H9 (cell line): ENCODE data around the gene KCNE1. TPM values are rescaled to one million over a fixed set of nuclear protein-coding genes. Genes with fewer than 3 reads are reported as not detected.
"Not testable (repeated sequence)": the region's sequence is repeated elsewhere in the genome, so short reads cannot be mapped to it uniquely, and the experiment has no call there.

Experiments used
- DNase-seq: peaks from one replicate; pipeline ENCODE4 v3.0.0-alpha.2; 2017
- H2AFZ ChIP-seq: one replicate; pipeline ENCODE4 v1.6.1; 2013; ENCODE audit warnings: mild to moderate bottlenecking, low read length, control low read depth, moderate library complexity
- H2AK5ac ChIP-seq: 2 replicates; pipeline ENCODE4 v1.6.1; 2013; ENCODE audit warnings: low read length, control low read depth, mixed read lengths; ENCODE audit not compliant: insufficient read length
- H2BK120ac ChIP-seq: one replicate; pipeline ENCODE4 v1.6.1; 2013; ENCODE audit warnings: low read depth, mild to moderate bottlenecking, low read length, control low read depth, inconsistent platforms; ENCODE audit not compliant: poor library complexity, severe bottlenecking
- H2BK12ac ChIP-seq: 2 replicates; pipeline ENCODE4 v1.6.1; 2013; ENCODE audit warnings: low read length, control low read depth, mixed read lengths, low read depth; ENCODE audit not compliant: insufficient read length
- H2BK15ac ChIP-seq: 2 replicates; pipeline ENCODE4 v1.6.1; 2013; ENCODE audit warnings: low read depth, low read length, control low read depth
- H2BK20ac ChIP-seq: one replicate; pipeline ENCODE4 v1.6.1; 2013; ENCODE audit warnings: low read depth, mild to moderate bottlenecking, low read length, control low read depth, inconsistent platforms; ENCODE audit not compliant: poor library complexity, severe bottlenecking
- H2BK5ac ChIP-seq: 2 replicates; pipeline ENCODE4 v1.6.1; 2013; ENCODE audit warnings: low read length, control low read depth, mixed read lengths; ENCODE audit not compliant: insufficient read length
- H3K14ac ChIP-seq: 2 replicates; pipeline ENCODE4 v1.6.1; 2013; ENCODE audit warnings: low read length, control low read depth; ENCODE audit not compliant: insufficient read depth
- H3K18ac ChIP-seq: 2 replicates; pipeline ENCODE4 v1.6.1; 2013; ENCODE audit warnings: low read depth, mild to moderate bottlenecking, mixed read lengths, low read length, control low read depth; ENCODE audit not compliant: insufficient read length
- H3K23ac ChIP-seq: 2 replicates; pipeline ENCODE4 v1.6.1; 2013; ENCODE audit warnings: low read length, control low read depth, mixed read lengths, low read depth; ENCODE audit not compliant: insufficient read length
- H3K23me2 ChIP-seq: 2 replicates; pipeline ENCODE4 v1.6.1; 2013; ENCODE audit warnings: low read depth, mild to moderate bottlenecking, mixed read lengths, low read length, control low read depth; ENCODE audit not compliant: insufficient read length, poor library complexity, severe bottlenecking
- H3K27ac ChIP-seq: 2 replicates; pipeline ENCODE4 v1.5.1; 2013; ENCODE audit warnings: low read length, control low read depth, mixed read lengths, low read depth; ENCODE audit not compliant: insufficient read length
- H3K27me3 ChIP-seq: 2 replicates; pipeline ENCODE4 v1.6.1; 2013; ENCODE audit warnings: low read length, control low read depth, inconsistent platforms; ENCODE audit not compliant: insufficient read depth
- H3K4ac ChIP-seq: 2 replicates; pipeline ENCODE4 v1.6.1; 2013; ENCODE audit warnings: low read depth, mild to moderate bottlenecking, control low read depth, inconsistent platforms, low read length, moderate library complexity
- H3K4me1 ChIP-seq: 2 replicates; pipeline ENCODE4 v1.6.1; 2013; ENCODE audit warnings: low read length, control low read depth, inconsistent platforms; ENCODE audit not compliant: insufficient read depth
- H3K4me2 ChIP-seq: 2 replicates; pipeline ENCODE4 v1.6.1; 2013; ENCODE audit warnings: low read length, control low read depth, mixed read lengths; ENCODE audit not compliant: insufficient read length, insufficient read depth
- H3K56ac ChIP-seq: 2 replicates; pipeline ENCODE4 v1.6.1; 2013; ENCODE audit warnings: low read depth, mild to moderate bottlenecking, mixed read lengths, low read length, control low read depth; ENCODE audit not compliant: insufficient read length
- H3K79me1 ChIP-seq: 2 replicates; pipeline ENCODE4 v1.6.1; 2013; ENCODE audit warnings: low read depth, mild to moderate bottlenecking, moderate library complexity, low read length, control low read depth, inconsistent platforms; ENCODE audit not compliant: insufficient read depth, poor library complexity, severe bottlenecking
- H3K79me2 ChIP-seq: 2 replicates; pipeline ENCODE4 v1.6.1; 2013; ENCODE audit warnings: low read length, control low read depth, inconsistent platforms; ENCODE audit not compliant: insufficient read depth
- H3K9ac ChIP-seq: 2 replicates; pipeline ENCODE4 v1.6.1; 2013; ENCODE audit warnings: low read length, control low read depth, mixed read lengths; ENCODE audit not compliant: insufficient read length; ENCODE audit errors: extremely low read depth
- H3K9me3 ChIP-seq: one replicate; pipeline ENCODE4 v1.6.1; 2013; ENCODE audit warnings: low read depth, low read length, inconsistent platforms; ENCODE audit not compliant: control insufficient read depth
- H3T11ph ChIP-seq: one replicate; pipeline ENCODE4 v1.6.1; 2013; ENCODE audit warnings: mild to moderate bottlenecking, low read length, control low read depth, inconsistent platforms
- H4K20me1 ChIP-seq: one replicate; pipeline ENCODE4 v1.6.1; 2013; ENCODE audit not compliant: control insufficient read depth, insufficient read length, insufficient read depth
- H4K5ac ChIP-seq: 2 replicates; pipeline ENCODE4 v1.6.1; 2013; ENCODE audit warnings: low read depth, mild to moderate bottlenecking, mixed read lengths, low read length, control low read depth; ENCODE audit not compliant: insufficient read length
- H4K8ac ChIP-seq: replicated peaks from 2 replicates; pipeline ENCODE4 v1.6.1; 2013; ENCODE audit warnings: low read length, control low read depth, mixed read lengths, low read depth; ENCODE audit not compliant: insufficient read length
- H4K91ac ChIP-seq: 2 replicates; pipeline ENCODE4 v1.6.1; 2013; ENCODE audit warnings: low read depth, mild to moderate bottlenecking, moderate library complexity, mixed read lengths, low read length, control low read depth; ENCODE audit not compliant: insufficient read length
- H3K27ac Mint-ChIP-seq, 3 experiments: 2 replicates in 2 of 3; 3 replicates in 1 of 3; pipeline ENCODE4 v1.8.0; 2020 to 2021; ENCODE audit warnings: mixed read lengths in 3 of 3, mild to moderate bottlenecking in 1 of 3, moderate library complexity in 1 of 3
- H3K27me3 Mint-ChIP-seq: 2 replicates; pipeline ENCODE4 v1.8.0; 2021; ENCODE audit warnings: low read depth, mild to moderate bottlenecking, moderate library complexity, mixed read lengths
- H3K36me3 Mint-ChIP-seq, 3 experiments: 2 replicates in 2 of 3; 3 replicates in 1 of 3; pipeline ENCODE4 v1.8.0; 2020 to 2021; ENCODE audit warnings: low read depth in 3 of 3, mixed read lengths in 3 of 3; ENCODE audit not compliant: insufficient read depth in 1 of 3
- H3K4me1 Mint-ChIP-seq, 2 experiments: 2 replicates each; pipeline ENCODE4 v1.8.0; 2020; ENCODE audit warnings: mixed read lengths in 2 of 2
- H3K4me3 Mint-ChIP-seq, 2 experiments: 2 replicates in 1 of 2; 3 replicates in 1 of 2; pipeline ENCODE4 v1.8.0; 2020 to 2021; ENCODE audit warnings: mild to moderate bottlenecking in 2 of 2, mixed read lengths in 2 of 2, moderate library complexity in 1 of 2
- H3K9me3 Mint-ChIP-seq, 2 experiments: 2 replicates in 1 of 2; 3 replicates in 1 of 2; pipeline ENCODE4 v1.8.0; 2020; ENCODE audit warnings: mild to moderate bottlenecking in 2 of 2, mixed read lengths in 2 of 2, moderate library complexity in 1 of 2
- WGBS: extraction: QIAGEN DNeasy Blood & Tissue Kit; methylation state at CpG from one replicate; pipeline ENCODE4 v1.1.7; 2013; ENCODE audit warnings: missing lambda C conversion rate, low lambda C conversion rate, mixed read lengths; ENCODE audit not compliant: insufficient read length; ENCODE audit errors: extremely low coverage; 5-methylcytosine and 5-hydroxymethylcytosine counted together
- total RNA-seq: library from RNA; stranded (reverse); gene quantifications from 2 replicates; pipeline ENCODE4 v1.2.1, GENCODE V29; 2021

The KCNE1 gene
- total RNA-seq, 1 experiment from 2014 or later = 0.28 TPM

DNA sequence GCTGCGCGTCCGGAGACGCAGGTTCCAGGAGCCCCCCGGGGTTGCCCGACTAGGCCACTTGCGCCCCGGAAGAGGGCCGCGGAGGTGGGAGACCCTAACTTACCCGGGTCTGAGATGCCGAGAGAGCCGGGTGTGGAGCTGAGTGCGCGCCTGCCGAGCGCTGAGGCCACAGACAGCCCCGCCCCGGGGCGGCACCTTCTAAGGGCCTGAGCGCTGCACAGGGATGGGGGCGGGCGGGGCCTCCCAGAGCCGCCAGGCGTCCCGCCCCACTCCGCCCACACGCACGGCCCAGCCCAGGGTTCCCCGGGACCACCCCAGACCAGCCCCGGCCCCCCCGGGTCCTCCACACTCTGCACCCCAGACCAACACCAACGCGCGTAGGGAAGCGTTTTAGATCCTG is 52.6 kb downstream of the KCNE1 start:
- H2BK5ac ChIP-seq, H3K14ac ChIP-seq, H3K4ac ChIP-seq, H2AFZ ChIP-seq, H3K36me3 Mint-ChIP-seq, H3K9me3 ChIP-seq, H3K9ac ChIP-seq, H3K4me2 ChIP-seq, H3K18ac ChIP-seq, H2BK15ac ChIP-seq, H3K4me1 Mint-ChIP-seq, H3T11ph ChIP-seq, H3K23ac ChIP-seq, H3K27me3 ChIP-seq, H3K56ac ChIP-seq, H4K91ac ChIP-seq, H3K4me3 Mint-ChIP-seq, H3K23me2 ChIP-seq, H2BK12ac ChIP-seq, H4K5ac ChIP-seq, H4K8ac ChIP-seq, H2BK20ac ChIP-seq, H3K9me3 Mint-ChIP-seq, H3K27ac ChIP-seq, H3K79me1 ChIP-seq, H3K4me1 ChIP-seq, H2BK120ac ChIP-seq, H3K27me3 Mint-ChIP-seq, H4K20me1 ChIP-seq, H3K27ac Mint-ChIP-seq, H3K79me2 ChIP-seq, DNase-seq, H2AK5ac ChIP-seq: not testable (repeated sequence)
- WGBS = no CpG with 5 or more reads among the region's 36 CpGs

DNA sequence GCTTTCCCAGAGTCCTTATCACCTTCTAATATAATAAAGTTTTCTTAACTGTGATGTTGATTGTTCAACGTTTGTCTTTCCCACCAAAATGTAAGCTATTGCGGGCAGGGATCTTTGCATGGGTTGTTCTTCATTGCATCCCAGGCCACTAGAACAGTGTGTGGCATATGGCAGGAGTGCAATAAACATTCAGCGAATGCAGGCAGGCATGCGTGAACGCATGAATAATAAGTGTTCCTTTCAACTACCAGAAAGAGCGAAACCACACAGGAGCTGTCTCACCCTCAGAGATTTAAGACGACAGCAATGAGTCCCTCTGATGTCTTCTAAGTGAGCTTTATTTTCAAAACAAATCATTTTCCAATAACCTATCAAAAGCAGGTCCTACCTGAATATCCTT is 53.7 kb downstream of the KCNE1 start:
- H3K79me2 ChIP-seq, H3K4me3 Mint-ChIP-seq, H3K4ac ChIP-seq, H2BK15ac ChIP-seq, H3K9me3 ChIP-seq, H2AFZ ChIP-seq, H2BK120ac ChIP-seq, H3K36me3 Mint-ChIP-seq, H4K8ac ChIP-seq, H4K5ac ChIP-seq, H2BK12ac ChIP-seq, H3K4me1 ChIP-seq, H3K9ac ChIP-seq, H3K56ac ChIP-seq, H3K27ac ChIP-seq, H4K91ac ChIP-seq, H3K27ac Mint-ChIP-seq, H3K18ac ChIP-seq, H2AK5ac ChIP-seq, H3K27me3 Mint-ChIP-seq, H3K4me2 ChIP-seq, H2BK20ac ChIP-seq, H3T11ph ChIP-seq, H2BK5ac ChIP-seq, H3K14ac ChIP-seq, H3K23ac ChIP-seq, H3K79me1 ChIP-seq, H3K27me3 ChIP-seq, H4K20me1 ChIP-seq, H3K4me1 Mint-ChIP-seq, H3K9me3 Mint-ChIP-seq, DNase-seq, H3K23me2 ChIP-seq: not testable (repeated sequence)
- WGBS = no CpG with 5 or more reads among the region's 7 CpGs
